ENCODE measurements around the gene PDE5A.
"Not testable (repeated sequence)": the region's sequence is repeated elsewhere in the genome, so short reads cannot be mapped to it uniquely, and the experiment has no call there.

PDE5A gene

DNA sequence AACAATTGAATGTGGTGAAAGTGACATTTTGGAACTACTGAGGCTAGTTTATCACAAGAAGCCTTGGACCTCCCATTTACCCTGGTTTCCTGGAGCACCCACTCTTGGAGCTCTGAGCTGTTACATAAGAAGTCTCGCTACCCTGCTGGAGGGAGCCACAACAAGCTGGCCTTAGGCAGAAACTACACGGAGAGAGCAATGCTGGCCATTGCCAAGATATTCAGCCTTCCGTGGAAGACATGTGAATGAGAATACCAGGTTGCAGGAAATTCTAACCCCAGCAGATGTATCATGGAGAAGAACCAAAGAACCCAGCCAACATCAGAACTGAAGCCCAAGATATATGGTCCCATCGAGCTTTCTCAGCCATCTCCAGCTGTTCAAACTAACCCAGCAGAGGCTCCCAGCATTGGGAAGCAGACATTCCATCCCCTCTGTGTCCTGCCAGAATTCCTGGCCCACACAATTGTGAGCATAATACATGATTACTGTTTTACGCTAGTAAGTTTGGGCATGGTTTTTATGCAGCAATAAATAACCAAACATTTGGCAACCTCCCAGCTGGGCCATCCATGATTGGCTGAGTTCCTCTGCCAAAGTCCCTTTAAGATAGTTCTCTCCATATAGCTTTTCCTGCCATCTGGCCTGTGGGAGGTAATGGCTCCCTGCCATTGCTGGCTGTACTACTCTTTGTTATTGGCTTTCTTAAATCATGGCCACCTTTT, 17.9 kb upstream of the PDE5A start:
- peak; percentile 91 for DNase-seq (ENCODE audit: low read depth)
- H3K4me3 ChIP-seq (ENCODE audit: low read length), result no peak overlapping the region
- TF ChIP-seq, protein P1, sequence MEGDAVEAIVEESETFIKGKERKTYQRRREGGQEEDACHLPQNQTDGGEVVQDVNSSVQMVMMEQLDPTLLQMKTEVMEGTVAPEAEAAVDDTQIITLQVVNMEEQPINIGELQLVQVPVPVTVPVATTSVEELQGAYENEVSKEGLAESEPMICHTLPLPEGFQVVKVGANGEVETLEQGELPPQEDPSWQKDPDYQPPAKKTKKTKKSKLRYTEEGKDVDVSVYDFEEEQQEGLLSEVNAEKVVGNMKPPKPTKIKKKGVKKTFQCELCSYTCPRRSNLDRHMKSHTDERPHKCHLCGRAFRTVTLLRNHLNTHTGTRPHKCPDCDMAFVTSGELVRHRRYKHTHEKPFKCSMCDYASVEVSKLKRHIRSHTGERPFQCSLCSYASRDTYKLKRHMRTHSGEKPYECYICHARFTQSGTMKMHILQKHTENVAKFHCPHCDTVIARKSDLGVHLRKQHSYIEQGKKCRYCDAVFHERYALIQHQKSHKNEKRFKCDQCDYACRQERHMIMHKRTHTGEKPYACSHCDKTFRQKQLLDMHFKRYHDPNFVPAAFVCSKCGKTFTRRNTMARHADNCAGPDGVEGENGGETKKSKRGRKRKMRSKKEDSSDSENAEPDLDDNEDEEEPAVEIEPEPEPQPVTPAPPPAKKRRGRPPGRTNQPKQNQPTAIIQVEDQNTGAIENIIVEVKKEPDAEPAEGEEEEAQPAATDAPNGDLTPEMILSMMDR (conservative IDR thresholded peaks at IDR 0.05; ENCODE audit: low read length), result no peak

DNA sequence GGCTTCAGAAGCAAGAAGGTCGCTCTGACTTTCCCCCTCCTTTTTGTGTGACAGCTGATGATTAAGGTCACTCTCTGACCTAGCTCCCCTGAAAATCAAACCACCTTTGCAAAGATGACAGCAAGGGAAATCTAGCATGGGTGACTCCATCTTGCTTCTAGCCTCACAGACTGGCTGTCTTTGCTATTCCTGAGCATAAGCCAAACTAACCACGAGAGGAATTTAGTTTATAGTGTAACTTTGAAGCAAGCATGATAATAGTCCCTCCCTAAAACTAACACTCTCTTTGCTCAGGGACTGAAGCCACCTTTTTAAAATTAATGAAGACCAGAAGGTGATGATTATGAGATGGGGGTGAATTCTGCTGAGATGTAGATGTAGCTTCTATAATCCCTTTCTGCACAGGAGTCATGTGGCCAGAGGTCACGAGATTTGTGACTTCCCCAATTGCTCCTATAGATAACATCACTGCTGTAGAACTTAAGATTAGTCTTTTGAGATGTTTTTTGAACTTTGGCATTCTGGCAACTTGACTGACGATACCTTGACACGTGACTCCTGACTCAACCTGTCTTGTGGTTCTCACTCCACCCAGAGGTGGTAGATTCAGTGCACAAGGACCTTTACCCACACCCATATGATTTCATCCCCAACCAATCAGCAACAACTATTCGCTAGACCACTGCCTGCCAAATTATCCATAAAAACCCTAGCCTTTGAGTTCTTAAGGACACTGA, 14.9 kb upstream of the PDE5A start:
- H3K4me3 ChIP-seq (ENCODE audit: low read length), result no peak overlapping the region
- DNase-seq (ENCODE audit: low read depth), result peak; percentile 34
- TF ChIP-seq, protein P1 (conservative IDR thresholded peaks at IDR 0.05; ENCODE audit: low read length), result no peak

DNA sequence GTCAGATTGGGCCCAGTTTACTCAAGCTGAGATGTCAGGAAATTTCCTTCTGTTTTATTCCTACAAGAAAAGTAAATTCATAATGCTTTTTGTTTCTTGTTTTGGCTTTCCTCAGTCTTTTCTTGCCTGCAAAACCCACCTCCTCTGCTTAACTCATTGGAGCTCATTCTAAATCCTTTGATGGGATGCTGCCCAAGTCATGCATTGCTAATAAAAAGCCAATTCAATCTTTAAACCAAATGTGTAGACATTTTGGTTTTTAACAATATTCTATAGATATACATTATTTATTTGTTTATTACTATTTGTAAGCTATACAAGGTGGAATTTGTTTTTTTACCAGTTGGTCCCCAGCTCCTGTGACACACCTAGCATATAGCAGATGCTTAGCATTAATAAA, 13.2 kb upstream of the PDE5A start:
- no peak for DNase-seq (ENCODE audit: low read depth)
- TF ChIP-seq, protein P1 (conservative IDR thresholded peaks at IDR 0.05; ENCODE audit: low read length), result no peak

DNA sequence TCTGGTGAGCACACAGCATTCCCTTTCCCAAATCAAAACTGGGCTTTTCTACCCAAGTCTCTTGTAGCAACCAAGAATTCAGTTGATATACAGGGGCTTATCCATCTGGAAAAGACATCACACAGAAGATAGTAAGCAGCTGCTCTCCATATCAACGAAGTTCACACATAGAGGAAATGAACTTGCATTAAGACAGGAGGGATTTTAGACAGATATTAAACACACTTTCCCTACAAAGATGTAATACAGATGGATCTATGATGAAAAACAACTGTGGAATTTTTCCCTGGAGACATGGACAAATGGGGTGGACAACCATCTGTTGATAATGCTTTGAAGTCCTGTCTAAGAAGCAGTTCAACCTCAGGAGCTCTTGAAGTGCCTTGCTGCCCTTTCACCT, 9.8 kb upstream of the PDE5A start:
- no peak overlapping the region for H3K4me3 ChIP-seq (ENCODE audit: low read length)
- TF ChIP-seq, protein P1 (conservative IDR thresholded peaks at IDR 0.05; ENCODE audit: low read length), result no peak
- peak; percentile 4 for DNase-seq (ENCODE audit: low read depth)

More for the DNA sequence above, 13.2 kb upstream of the PDE5A start:
- H3K4me3 ChIP-seq (ENCODE audit: low read length), result no peak overlapping the region

DNA sequence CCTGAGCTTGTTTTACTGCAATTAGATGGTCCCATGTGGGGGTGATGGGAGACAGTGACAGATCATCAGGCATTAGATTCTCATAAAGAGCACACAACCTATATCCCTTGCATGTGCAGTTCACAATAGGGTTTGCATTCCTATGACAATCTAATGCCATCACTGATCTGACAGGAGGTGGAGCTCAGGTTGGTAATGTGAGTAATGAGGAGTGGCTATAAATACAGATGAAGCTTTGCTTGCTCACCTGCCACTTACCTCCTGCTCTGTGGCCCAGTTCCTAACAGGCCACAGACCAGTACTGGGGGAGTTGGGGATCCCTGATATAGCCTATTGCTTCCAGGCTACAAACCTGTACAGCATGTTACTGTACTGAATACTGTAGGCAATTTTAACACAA, 8.2 kb upstream of the PDE5A start:
- DNase-seq (ENCODE audit: low read depth); H3K4me3 ChIP-seq (ENCODE audit: low read length): not testable (repeated sequence)

DNA sequence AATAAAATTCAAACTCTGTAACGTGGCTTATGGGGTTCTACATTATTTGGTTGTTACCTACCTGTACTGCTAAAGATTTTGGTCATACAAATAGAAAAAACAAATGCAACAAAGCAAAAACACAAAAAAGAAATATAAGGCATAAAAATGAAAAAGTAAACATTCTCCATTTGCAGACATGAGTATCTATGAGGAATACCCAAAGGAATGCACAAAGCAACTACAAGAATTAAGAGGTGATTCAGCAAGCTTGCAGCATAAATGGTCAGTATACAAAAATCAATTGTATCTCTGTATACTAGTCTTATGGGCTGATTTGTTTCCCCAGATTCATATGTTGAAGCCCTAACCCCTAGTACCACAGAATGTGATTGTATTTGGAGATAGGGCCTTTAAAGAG, 3.6 kb upstream of the PDE5A start:
- peak; percentile 64 for DNase-seq (ENCODE audit: low read depth)
- TF ChIP-seq, protein P1 (conservative IDR thresholded peaks at IDR 0.05; ENCODE audit: low read length), result no peak
- H3K4me3 ChIP-seq (ENCODE audit: low read length), result no peak overlapping the region

DNA sequence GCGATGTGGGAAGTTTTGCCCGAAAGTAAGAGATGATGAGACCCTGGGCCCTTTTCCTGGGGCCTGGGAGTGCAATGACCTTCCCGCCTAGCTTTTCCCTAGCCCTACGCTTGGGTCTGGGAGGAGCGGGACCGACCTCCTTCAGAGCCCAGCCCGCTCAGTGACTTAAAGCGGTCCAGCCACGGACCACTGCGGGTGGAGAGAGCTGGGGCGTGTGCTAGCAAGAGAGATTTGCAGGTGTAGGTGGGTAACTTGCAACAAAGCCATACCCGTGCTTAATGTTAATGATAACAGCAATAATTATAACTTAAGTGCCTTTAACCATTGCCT, 503 bp upstream of the PDE5A start:
- no peak for DNase-seq (ENCODE audit: low read depth)
- H3K4me3 ChIP-seq (ENCODE audit: low read length), result peak overlapping the region; percentile 74
- TF ChIP-seq, protein P1 (conservative IDR thresholded peaks at IDR 0.05; ENCODE audit: low read length), result no peak

Data from AG10803 (cell line).